B cell (primary cell): ENCODE measurements around the gene PIWIL4. TPM values are rescaled to one million over a fixed set of nuclear protein-coding genes. Genes with fewer than 3 reads are reported as not detected.
"Not testable (repeated sequence)": the region's sequence is repeated elsewhere in the genome, so short reads cannot be mapped to it uniquely, and the experiment has no call there.

Source experiments
- ATAC-seq: fragments of 200-7000 bp; cut with Tn5 transposase; one replicate; pipeline ENCODE4 v1.10.0; 2021; ENCODE audit warnings: low read depth, mild to moderate bottlenecking, moderate number of reproducible peaks, moderate library complexity
- CTCF ChIA-PET: fragments of 350-600 bp; sonication (Branson Sonifier 250); formaldehyde crosslinking; loops from one replicate; lab custom pipeline; 2021; ENCODE audit warnings: antibody characterized with exemption, inconsistent platforms; lab: Charles Lee
- POLR2A ChIA-PET: fragments of 350-600 bp; sonication (Branson Sonifier 250); formaldehyde crosslinking; loops from one replicate; lab custom pipeline; 2021; ENCODE audit warnings: antibody characterized with exemption; lab: Charles Lee
- DNase-seq: peaks from one replicate; pipeline ENCODE4 v3.0.0; 2013
- H2AFZ ChIP-seq: 2 replicates; pipeline ENCODE4 v1.6.1; 2012; ENCODE audit warnings: mild to moderate bottlenecking, low read depth, low read length; ENCODE audit not compliant: insufficient read depth, poor library complexity, severe bottlenecking
- H3K27ac ChIP-seq, 2 donors: 1 replicate in 1 of 2; 2 replicates in 1 of 2; pipeline ENCODE4 v1.5.1; 2012 to 2013; ENCODE audit warnings: low read length in 2 of 2, mild to moderate bottlenecking in 2 of 2, moderate library complexity in 1 of 2
- H3K27me3 ChIP-seq, 4 experiments: fragments of 200-600 bp in 1 of 4; sonication (generic) in 1 of 4; replicated peaks in 1 of 4; 1 replicate in 2 of 4; 2 replicates in 2 of 4; pipeline versions ENCODE4 v1.6.1 to v1.7.0; 2013 to 2016; ENCODE audit warnings: low read length in 3 of 4, mild to moderate bottlenecking in 2 of 4, mixed read lengths in 1 of 4, moderate library complexity in 1 of 4; ENCODE audit not compliant: insufficient read depth in 4 of 4, control insufficient read depth in 3 of 4; ENCODE audit errors: control extremely low read depth in 1 of 4
- H3K36me3 ChIP-seq, 2 experiments: replicated peaks in 1 of 2; 1 replicate in 1 of 2; 2 replicates in 1 of 2; pipeline versions ENCODE4 v1.6.1 to v1.7.1; 2013; ENCODE audit warnings: low read length in 1 of 2; ENCODE audit not compliant: insufficient read depth in 2 of 2, control insufficient read depth in 1 of 2; ENCODE audit errors: control extremely low read depth in 1 of 2, extremely low read depth in 1 of 2
- H3K4me1 ChIP-seq, 2 donors: fragments of 200-600 bp in 1 of 2; sonication (generic) in 1 of 2; 1 replicate in 1 of 2; 2 replicates in 1 of 2; pipeline versions ENCODE4 v1.5.1 to v1.6.1; 2013 to 2017; ENCODE audit warnings: low read length in 2 of 2; ENCODE audit not compliant: control insufficient read depth in 2 of 2, insufficient read depth in 2 of 2
- H3K4me2 ChIP-seq: replicated peaks from 2 replicates; pipeline ENCODE3; 2012; ENCODE audit warnings: mild to moderate bottlenecking, low read depth, low read length; ENCODE audit not compliant: poor library complexity, severe bottlenecking
- H3K4me3 ChIP-seq, 5 experiments: fragments of 200-600 bp in 1 of 5; sonication (generic) in 1 of 5; 1 replicate in 3 of 5; 2 replicates in 2 of 5; pipeline versions ENCODE4 v1.5.1 to v1.7.0; 2011 to 2016; ENCODE audit warnings: low read length in 4 of 5, mild to moderate bottlenecking in 4 of 5, low read depth in 2 of 5, control low read depth in 1 of 5, moderate library complexity in 1 of 5; ENCODE audit not compliant: insufficient read depth in 1 of 5; ENCODE audit errors: control extremely low read depth in 1 of 5, extremely low read depth in 1 of 5
- H3K79me2 ChIP-seq: fragments of 200-600 bp; sonication (generic); one replicate; pipeline ENCODE4 v1.6.0; 2016; ENCODE audit warnings: low read length; ENCODE audit not compliant: control insufficient read depth, insufficient read depth
- H3K9ac ChIP-seq: fragments of 200-600 bp; sonication (generic); 2 replicates; pipeline ENCODE4 v1.6.1; 2017; ENCODE audit warnings: mild to moderate bottlenecking, low read length, moderate library complexity
- H3K9me3 ChIP-seq, 3 donors: one replicate each; pipeline versions ENCODE4 v1.6.1 to v1.7.1; 2013; ENCODE audit warnings: low read length in 2 of 3; ENCODE audit not compliant: control insufficient read depth in 2 of 3, insufficient read depth in 1 of 3; ENCODE audit errors: control extremely low read depth in 1 of 3
- H4K20me1 ChIP-seq: 2 replicates; pipeline ENCODE4 v1.6.0; 2012; ENCODE audit warnings: mild to moderate bottlenecking, low read length; ENCODE audit not compliant: insufficient read depth, control insufficient read depth, poor library complexity, severe bottlenecking
- H3K27ac Mint-ChIP-seq: one replicate; pipeline ENCODE4 v1.8.0; 2021; ENCODE audit warnings: mixed read lengths
- H3K27me3 Mint-ChIP-seq: one replicate; pipeline ENCODE4 v1.8.0; 2021; ENCODE audit warnings: mixed read lengths
- H3K4me1 Mint-ChIP-seq: one replicate; pipeline ENCODE4 v1.8.0; 2021; ENCODE audit warnings: mixed read lengths
- H3K4me3 Mint-ChIP-seq: one replicate; pipeline ENCODE4 v1.8.0; 2021; ENCODE audit warnings: mixed read lengths
- H3K9me3 Mint-ChIP-seq: one replicate; pipeline ENCODE4 v1.8.0; 2022; ENCODE audit warnings: mixed read lengths; ENCODE audit not compliant: insufficient read depth
- EZH2 ChIP-seq: IDR thresholded peaks from 2 replicates; pipeline ENCODE4 v1.6.1; 2012; ENCODE audit warnings: borderline replicate concordance, low read depth, mild to moderate bottlenecking, moderate library complexity, low read length; ENCODE audit not compliant: insufficient read depth, poor library complexity, severe bottlenecking
- WGBS: methylation state at CpG from one replicate; pipeline ENCODE4 v1.1.5; 2013; ENCODE audit warnings: missing lambda C conversion rate; ENCODE audit not compliant: insufficient coverage; 5-methylcytosine and 5-hydroxymethylcytosine counted together
- intact Hi-C: fragments of 100-400 bp; cut with micrococcal nuclease; formaldehyde crosslinking; loops from one replicate; pipeline ENCODE4 v1.10.0; 2022
- polyA plus RNA-seq: library from polyadenylated mRNA; depleted of rRNA; stranded (reverse); fragments of >200 nt; gene quantifications from 2 replicates; pipeline ENCODE4 v1.2.3, GENCODE V29; 2012
- total RNA-seq, 2 donors: library from RNA; stranded (reverse); fragments of 120-200 nt in 1 of 2; gene quantifications; 1 replicate in 1 of 2; 2 replicates in 1 of 2; pipeline versions ENCODE4 v1.2.3 to v1.2.4, GENCODE V29; 2013 to 2022
- TF ChIP-seq, protein P1 (sequence below): fragments of 200-600 bp; IDR thresholded peaks from one replicate; pipeline ENCODE4 v1.8.0; 2022; ENCODE audit warnings: antibody characterized with exemption, mild to moderate bottlenecking

Gene PIWIL4
- total and polyA plus RNA-seq, 2 donors (not counting 1 experiment from before 2014, with no cell fraction given) = 0.67 to 1.4 TPM

DNA sequence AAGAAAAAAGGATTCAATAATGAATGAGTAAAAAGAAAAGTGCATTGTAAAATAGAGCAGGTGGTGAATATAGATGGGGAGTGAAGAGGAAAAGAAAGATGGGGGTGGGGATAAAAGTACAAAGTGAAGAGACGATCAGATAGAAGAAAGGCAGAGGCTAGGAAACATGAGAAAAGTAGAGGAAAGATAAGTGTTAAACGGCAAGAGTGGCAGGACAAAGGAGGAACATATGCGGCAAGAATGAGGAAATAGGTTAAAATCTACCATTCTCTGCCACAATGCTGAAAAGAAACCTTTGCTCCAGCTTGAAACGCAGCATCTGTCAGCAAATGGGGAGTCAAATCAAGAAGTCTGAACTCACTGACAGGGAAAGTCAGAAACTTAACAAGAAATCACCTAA is 16.7 kb upstream of the PIWIL4 start:
- H3K27ac ChIP-seq = no peak overlapping the region
- H2AFZ ChIP-seq = no peak overlapping the region

DNA sequence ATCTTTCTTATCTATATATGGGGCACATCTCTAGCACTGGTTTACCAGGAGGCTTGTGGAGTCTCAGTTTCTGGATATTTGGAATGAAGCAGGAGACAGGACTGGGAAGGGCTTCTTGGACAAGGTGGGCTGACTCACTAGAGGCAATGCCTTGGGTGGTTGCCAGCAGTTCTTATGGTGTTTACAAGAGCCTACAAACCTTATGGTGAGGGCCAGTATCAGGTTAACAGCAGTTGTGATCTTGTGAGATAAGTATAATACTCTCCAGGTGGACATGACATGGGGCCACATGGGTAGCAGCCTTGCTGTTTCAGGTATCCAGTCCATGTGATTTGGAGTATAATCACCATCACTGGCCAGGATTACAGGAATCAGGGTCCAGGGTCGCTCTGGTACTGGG is 13.2 kb upstream of the PIWIL4 start:
- H3K4me3 Mint-ChIP-seq = no peak overlapping the region

More for the DNA sequence above, 16.7 kb upstream of the PIWIL4 start:
- no peak for ATAC-seq
- H3K4me3 ChIP-seq = no peak overlapping the region
- H4K20me1 ChIP-seq = no peaks in the 10 kb centered on the region
- Mint-ChIP-seq H3K27me3 (no peaks in the 10 kb centered on the region), H3K4me3 (no peak overlapping the region), H3K27ac (no peak overlapping the region), H3K4me1 (peaks cover 7% of the 10 kb centered on the region), H3K9me3 (no peaks in the 10 kb centered on the region)
- TF ChIP-seq EZH2 = no peak
- TF ChIP-seq, protein P1, sequence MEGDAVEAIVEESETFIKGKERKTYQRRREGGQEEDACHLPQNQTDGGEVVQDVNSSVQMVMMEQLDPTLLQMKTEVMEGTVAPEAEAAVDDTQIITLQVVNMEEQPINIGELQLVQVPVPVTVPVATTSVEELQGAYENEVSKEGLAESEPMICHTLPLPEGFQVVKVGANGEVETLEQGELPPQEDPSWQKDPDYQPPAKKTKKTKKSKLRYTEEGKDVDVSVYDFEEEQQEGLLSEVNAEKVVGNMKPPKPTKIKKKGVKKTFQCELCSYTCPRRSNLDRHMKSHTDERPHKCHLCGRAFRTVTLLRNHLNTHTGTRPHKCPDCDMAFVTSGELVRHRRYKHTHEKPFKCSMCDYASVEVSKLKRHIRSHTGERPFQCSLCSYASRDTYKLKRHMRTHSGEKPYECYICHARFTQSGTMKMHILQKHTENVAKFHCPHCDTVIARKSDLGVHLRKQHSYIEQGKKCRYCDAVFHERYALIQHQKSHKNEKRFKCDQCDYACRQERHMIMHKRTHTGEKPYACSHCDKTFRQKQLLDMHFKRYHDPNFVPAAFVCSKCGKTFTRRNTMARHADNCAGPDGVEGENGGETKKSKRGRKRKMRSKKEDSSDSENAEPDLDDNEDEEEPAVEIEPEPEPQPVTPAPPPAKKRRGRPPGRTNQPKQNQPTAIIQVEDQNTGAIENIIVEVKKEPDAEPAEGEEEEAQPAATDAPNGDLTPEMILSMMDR = no peak
- no peaks in the 10 kb centered on the region for H3K27me3 ChIP-seq
- H3K9me3 ChIP-seq = no peaks in the 10 kb centered on the region
- H3K4me1 ChIP-seq = no peaks in the 10 kb centered on the region
- no peaks in the 10 kb centered on the region for H3K79me2 ChIP-seq
- H3K9ac ChIP-seq = no peak overlapping the region
- H3K36me3 ChIP-seq = no peaks in the 10 kb centered on the region
- H3K4me2 ChIP-seq = no peak overlapping the region
- WGBS = 17% methylated on average over 2 of the region's 4 CpGs
- no peak for DNase-seq
- intact Hi-C loops = no loop called here
- ChIA-PET POLR2A (no interaction called here), CTCF (no interaction called here)

DNA sequence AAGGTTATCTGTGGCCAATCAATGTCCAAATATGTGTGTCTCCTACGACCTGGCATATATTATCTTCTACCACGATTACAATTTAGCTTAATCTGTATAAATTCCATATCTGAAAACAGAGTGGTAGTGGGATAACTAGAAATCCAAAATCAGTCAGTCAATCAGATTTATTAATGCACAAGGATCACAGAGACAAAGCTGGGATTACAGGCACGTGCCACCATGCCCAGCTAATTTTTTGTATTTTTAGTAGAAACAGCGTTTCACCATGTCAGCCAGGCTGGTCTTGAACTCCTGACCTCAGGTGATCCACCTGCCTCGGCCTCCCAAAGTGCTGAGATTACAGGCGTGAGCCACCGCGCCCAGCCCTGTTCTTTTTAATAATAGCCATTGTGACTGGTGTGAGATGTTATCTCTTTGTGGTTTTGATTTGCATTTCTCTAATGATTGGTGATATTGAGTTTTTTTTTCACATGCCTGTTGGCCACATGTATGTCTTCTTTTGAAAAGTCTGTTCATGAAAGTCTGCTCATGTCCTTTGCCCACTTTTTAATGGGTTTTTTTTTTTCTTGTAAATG is 11.3 kb upstream of the PIWIL4 start:
- H3K27me3 ChIP-seq, H3K79me2 ChIP-seq, H2AFZ ChIP-seq, H3K4me1 Mint-ChIP-seq, H3K4me1 ChIP-seq, H3K9ac ChIP-seq, H3K27ac ChIP-seq, intact Hi-C loops, H4K20me1 ChIP-seq, H3K4me3 ChIP-seq, ATAC-seq, H3K27me3 Mint-ChIP-seq, H3K4me2 ChIP-seq, H3K27ac Mint-ChIP-seq, DNase-seq, H3K9me3 Mint-ChIP-seq, H3K9me3 ChIP-seq, H3K4me3 Mint-ChIP-seq, H3K36me3 ChIP-seq: not testable (repeated sequence)
- WGBS = 89% methylated on average over 4 of the region's 8 CpGs
- ChIA-PET POLR2A (interaction anchor here (0.7 kb wide), 1 partner anchor 1066 kb away, joined by 5 read pairs; no protein-coding TSS in a partner anchor), CTCF (interaction anchor here (0.7 to 1.2 kb wide), 2 partner anchors 33 to 562 kb away, joined by 3 to 4 read pairs; no protein-coding TSS in a partner anchor)

More for the DNA sequence above, 13.2 kb upstream of the PIWIL4 start:
- Histone ChIP-seq H4K20me1 (no peaks in the 10 kb centered on the region), H3K4me3 (no peak overlapping the region), H3K27me3 (no peaks in the 10 kb centered on the region), H3K4me1 (peaks cover 0 to 5% of the 10 kb centered on the region in 2 donors), H2AFZ (no peak overlapping the region), H3K9me3 (no peaks in the 10 kb centered on the region), H3K36me3 (no peaks in the 10 kb centered on the region), H3K4me2 (no peak overlapping the region), H3K9ac (no peak overlapping the region), H3K79me2 (no peaks in the 10 kb centered on the region), H3K27ac (no peak overlapping the region)
- H3K4me1 Mint-ChIP-seq = peaks cover 3% of the 10 kb centered on the region
- no peak for DNase-seq
- 0% methylated on average over 1 of the region's 1 CpG for WGBS
- CTCF ChIA-PET = no interaction called here
- intact Hi-C loops = no loop called here
- H3K9me3 Mint-ChIP-seq = no peaks in the 10 kb centered on the region
- POLR2A ChIA-PET = no interaction called here
- no peak overlapping the region for H3K27ac Mint-ChIP-seq
- peaks cover 3% of the 10 kb centered on the region for H3K27me3 Mint-ChIP-seq
- ATAC-seq = no peak
- TF ChIP-seq, protein P1 = no peak
- TF ChIP-seq EZH2 = no peak
